Chondrocyte (in vitro differentiated cells): ENCODE data around the gene ZNF3. TPM values are rescaled to one million over a fixed set of nuclear protein-coding genes. Genes with fewer than 3 reads are reported as not detected.

Experiments
- DNase-seq: peaks from one replicate; pipeline ENCODE4 v3.0.0; 2021; ENCODE audit warnings: mixed read lengths, low spot score
- H3K27ac Mint-ChIP-seq: one replicate; pipeline ENCODE4 v1.8.0; 2021; ENCODE audit warnings: mild to moderate bottlenecking, moderate library complexity, mixed read lengths; ENCODE audit not compliant: unreplicated experiment
- H3K27me3 Mint-ChIP-seq: 2 replicates; pipeline ENCODE4 v1.8.0; 2021; ENCODE audit warnings: low read depth, mixed read lengths
- H3K36me3 Mint-ChIP-seq: 2 replicates; pipeline ENCODE4 v1.8.0; 2021; ENCODE audit warnings: low read depth, mixed read lengths
- H3K4me1 Mint-ChIP-seq: 2 replicates; pipeline ENCODE4 v1.8.0; 2021; ENCODE audit warnings: low read depth, mild to moderate bottlenecking, mixed read lengths
- H3K4me3 Mint-ChIP-seq: one replicate; pipeline ENCODE4 v1.8.0; 2021; ENCODE audit warnings: mild to moderate bottlenecking, moderate library complexity, mixed read lengths; ENCODE audit not compliant: unreplicated experiment
- H3K9me3 Mint-ChIP-seq: 2 replicates; pipeline ENCODE4 v1.8.0; 2021; ENCODE audit warnings: low read depth, mixed read lengths
- total RNA-seq: library from RNA; stranded (reverse); gene quantifications from 3 replicates; pipeline ENCODE4 v1.2.1, GENCODE V29; 2021
- TF ChIP-seq, protein P1 (sequence below): fragments of 200-600 bp; sonication (generic); IDR thresholded peaks from 2 replicates; pipeline ENCODE4 v1.5.0; 2021; ENCODE audit warnings: antibody characterized with exemption, mild to moderate bottlenecking, moderate library complexity

The ZNF3 gene
- total RNA-seq, 1 donor from 2014 or later: 22.1 TPM

GRCh38 chr7:100115026-100115425 lies 33.5 kb upstream of the ZNF3 start:
- DNase-seq: no peak
- Mint-ChIP-seq H3K27me3 (no peaks in the 10 kb centered on the region), H3K4me1 (peaks cover 11% of the 10 kb centered on the region), H3K4me3 (no peak overlapping the region), H3K9me3 (no peaks in the 10 kb centered on the region), H3K27ac (no peak overlapping the region), H3K36me3 (peaks cover 14% of the 10 kb centered on the region)
- TF ChIP-seq, protein P1, sequence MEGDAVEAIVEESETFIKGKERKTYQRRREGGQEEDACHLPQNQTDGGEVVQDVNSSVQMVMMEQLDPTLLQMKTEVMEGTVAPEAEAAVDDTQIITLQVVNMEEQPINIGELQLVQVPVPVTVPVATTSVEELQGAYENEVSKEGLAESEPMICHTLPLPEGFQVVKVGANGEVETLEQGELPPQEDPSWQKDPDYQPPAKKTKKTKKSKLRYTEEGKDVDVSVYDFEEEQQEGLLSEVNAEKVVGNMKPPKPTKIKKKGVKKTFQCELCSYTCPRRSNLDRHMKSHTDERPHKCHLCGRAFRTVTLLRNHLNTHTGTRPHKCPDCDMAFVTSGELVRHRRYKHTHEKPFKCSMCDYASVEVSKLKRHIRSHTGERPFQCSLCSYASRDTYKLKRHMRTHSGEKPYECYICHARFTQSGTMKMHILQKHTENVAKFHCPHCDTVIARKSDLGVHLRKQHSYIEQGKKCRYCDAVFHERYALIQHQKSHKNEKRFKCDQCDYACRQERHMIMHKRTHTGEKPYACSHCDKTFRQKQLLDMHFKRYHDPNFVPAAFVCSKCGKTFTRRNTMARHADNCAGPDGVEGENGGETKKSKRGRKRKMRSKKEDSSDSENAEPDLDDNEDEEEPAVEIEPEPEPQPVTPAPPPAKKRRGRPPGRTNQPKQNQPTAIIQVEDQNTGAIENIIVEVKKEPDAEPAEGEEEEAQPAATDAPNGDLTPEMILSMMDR: no peak

- H3K27me3 Mint-ChIP-seq: no peaks in the 10 kb centered on the region
- H3K27ac Mint-ChIP-seq: no peak overlapping the region
- H3K36me3 Mint-ChIP-seq: peaks cover 26% of the 10 kb centered on the region
- TF ChIP-seq, protein P1: no peak
- no peaks in the 10 kb centered on the region for H3K9me3 Mint-ChIP-seq
- no peak overlapping the region for H3K4me3 Mint-ChIP-seq
- no peaks in the 10 kb centered on the region for H3K4me1 Mint-ChIP-seq
- no peak for DNase-seq
These were observed 30.4 kb upstream of the ZNF3 start for GRCh38 chr7:100111914-100112313.

- Mint-ChIP-seq H3K4me1 (no peaks in the 10 kb centered on the region), H3K36me3 (peaks cover 29% of the 10 kb centered on the region), H3K27ac (no peak overlapping the region), H3K27me3 (no peaks in the 10 kb centered on the region), H3K4me3 (no peak overlapping the region), H3K9me3 (no peaks in the 10 kb centered on the region)
- TF ChIP-seq, protein P1: no peak
- no peak for DNase-seq
These were observed 29.6 kb upstream of the ZNF3 start for GRCh38 chr7:100111156-100111555.

GRCh38 chr7:100109521-100110163 lies 28.1 kb upstream of the ZNF3 start:
- no peaks in the 10 kb centered on the region for H3K4me1 Mint-ChIP-seq

GRCh38 chr7:100107890-100108289 lies 26.4 kb upstream of the ZNF3 start:
- TF ChIP-seq, protein P1: no peak
- Mint-ChIP-seq H3K4me1 (peaks cover 9% of the 10 kb centered on the region), H3K4me3 (no peak overlapping the region), H3K27me3 (no peaks in the 10 kb centered on the region), H3K9me3 (no peaks in the 10 kb centered on the region), H3K36me3 (peaks cover 33% of the 10 kb centered on the region), H3K27ac (no peak overlapping the region)
- no peak for DNase-seq

More at GRCh38 chr7:100109521-100110163, 28.1 kb upstream of the ZNF3 start:
- Mint-ChIP-seq H3K4me3 (no peak overlapping the region), H3K27ac (no peak overlapping the region), H3K9me3 (no peaks in the 10 kb centered on the region), H3K36me3 (peaks cover 34% of the 10 kb centered on the region), H3K27me3 (no peaks in the 10 kb centered on the region)
- no peak for DNase-seq
- TF ChIP-seq, protein P1: peak; percentile 32
